Memory B cell (primary cell): Measurements from ENCODE around the gene PFN1.
"Not testable (repeated sequence)": the region's sequence is repeated elsewhere in the genome, so short reads cannot be mapped to it uniquely, and the experiment has no call there.

Source experiments
- ATAC-seq: fragments of 150-1000 bp; cut with Tn5 transposase; 2 replicates; pipeline ENCODE4 v1.10.0; 2021; ENCODE audit warnings: low read depth, mild to moderate bottlenecking, moderate library complexity
- DNase-seq, 2 donors: peaks; one replicate each; pipeline ENCODE4 v3.0.0; 2022; ENCODE audit warnings: low spot score in 2 of 2
- H3K27ac Mint-ChIP-seq: one replicate; pipeline ENCODE4 v1.8.0; 2022; ENCODE audit warnings: mild to moderate bottlenecking, moderate library complexity, mixed read lengths
- H3K27me3 Mint-ChIP-seq: one replicate; pipeline ENCODE4 v1.8.0; 2022; ENCODE audit warnings: mixed read lengths
- H3K36me3 Mint-ChIP-seq: one replicate; pipeline ENCODE4 v1.8.0; 2022; ENCODE audit warnings: mild to moderate bottlenecking, mixed read lengths
- H3K4me1 Mint-ChIP-seq: one replicate; pipeline ENCODE4 v1.8.0; 2022; ENCODE audit warnings: mixed read lengths
- H3K4me3 Mint-ChIP-seq: one replicate; pipeline ENCODE4 v1.8.0; 2022; ENCODE audit warnings: mild to moderate bottlenecking, moderate library complexity, mixed read lengths
- H3K9me3 Mint-ChIP-seq: one replicate; pipeline ENCODE4 v1.8.0; 2022; ENCODE audit warnings: mixed read lengths

Gene PFN1

DNA sequence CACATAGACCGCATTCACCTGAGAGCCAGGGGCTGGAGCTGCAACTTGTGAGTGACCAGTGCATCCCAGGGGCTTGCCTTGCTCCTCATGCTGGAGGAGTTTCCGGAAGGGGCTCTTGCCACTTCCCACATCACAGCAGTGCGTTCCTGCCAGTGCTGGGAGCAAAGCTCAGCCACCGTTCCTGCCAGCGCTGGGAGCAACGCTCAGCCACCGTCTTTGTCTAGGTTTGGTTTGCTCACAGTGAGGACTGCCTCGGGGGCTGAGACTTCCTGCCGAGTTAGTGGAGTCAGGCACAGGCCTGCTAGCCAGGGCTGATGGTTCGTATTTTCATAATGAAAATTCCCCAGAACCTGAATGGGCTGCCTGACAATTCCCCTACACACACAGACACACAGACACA is 40.0 kb downstream of the PFN1 start:
- DNase-seq, result no peak
- H3K4me1 Mint-ChIP-seq, result peaks cover 7% of the 10 kb centered on the region
- ATAC-seq, result no peak
- H3K4me3 Mint-ChIP-seq, result no peak overlapping the region
- H3K27ac Mint-ChIP-seq, result no peak overlapping the region
- no peaks in the 10 kb centered on the region for H3K9me3 Mint-ChIP-seq
- peaks cover 8% of the 10 kb centered on the region for H3K27me3 Mint-ChIP-seq
- H3K36me3 Mint-ChIP-seq, result no peaks in the 10 kb centered on the region

DNA sequence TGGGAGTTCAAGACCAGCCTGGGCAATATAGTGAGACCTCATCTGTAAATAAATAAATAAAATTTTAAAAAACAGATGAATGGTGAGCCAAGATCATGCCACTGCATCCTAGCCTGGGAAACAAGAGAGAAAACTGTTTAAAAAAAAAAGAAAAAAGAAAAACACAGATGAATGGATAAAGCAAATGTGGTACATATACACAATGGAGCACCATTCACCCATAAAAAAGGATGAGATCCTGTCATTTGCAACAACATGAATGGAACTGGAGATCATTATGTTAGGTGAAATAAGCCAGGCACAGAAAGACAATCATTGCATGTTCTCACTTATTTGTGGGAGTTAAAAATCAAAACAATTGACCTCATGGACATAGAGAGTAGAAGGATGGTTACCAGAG is 41.7 kb downstream of the PFN1 start:
- H3K4me1 Mint-ChIP-seq, result peaks cover 19% of the 10 kb centered on the region
- ATAC-seq, H3K9me3 Mint-ChIP-seq, H3K4me3 Mint-ChIP-seq, H3K27ac Mint-ChIP-seq, DNase-seq, H3K36me3 Mint-ChIP-seq, H3K27me3 Mint-ChIP-seq: not testable (repeated sequence)

GRCh38 chr17:4903051-4903818 is 45.1 kb downstream of the PFN1 start, which contains the start of gene CHRNE:
TSS of gene CHRNE (minus strand) at chr17:4903098. CDS start at chr17:4903063, 35 bp downstream.
- peak within 1 kb of the TSS; percentile 59 for H3K27ac Mint-ChIP-seq
- ATAC-seq, result peak; percentile 15
- peaks cover 4% of the 10 kb centered on the region for H3K27me3 Mint-ChIP-seq
- H3K4me3 Mint-ChIP-seq, result peak within 1 kb of the TSS; percentile 61
- DNase-seq, result peak; percentile 67 to 70
- no peaks in the 10 kb centered on the region for H3K36me3 Mint-ChIP-seq
- H3K9me3 Mint-ChIP-seq, result no peaks in the 10 kb centered on the region
- peaks cover 29% of the 10 kb centered on the region for H3K4me1 Mint-ChIP-seq

DNA sequence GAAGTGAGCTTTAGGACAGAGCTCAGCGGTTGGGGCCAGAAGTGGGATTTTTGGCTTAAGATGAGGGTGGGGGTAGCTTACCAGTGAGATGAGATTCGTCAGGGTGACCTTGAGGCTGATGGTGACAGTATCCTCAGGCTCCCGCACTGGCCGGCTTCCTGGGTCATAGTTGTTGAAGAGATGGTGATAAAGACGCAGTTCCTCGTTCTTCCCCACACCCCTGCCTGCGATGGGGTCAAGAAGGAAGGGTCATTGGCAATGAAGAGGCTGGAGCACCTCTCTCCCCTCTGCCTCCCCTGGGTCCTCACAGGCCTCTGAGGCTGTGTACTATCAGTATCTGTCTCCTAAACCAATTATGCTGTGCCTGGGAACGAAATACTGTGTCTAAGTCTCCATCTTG is 45.8 kb downstream of the PFN1 start:
- H3K4me1 Mint-ChIP-seq, result peaks cover 29% of the 10 kb centered on the region

DNA sequence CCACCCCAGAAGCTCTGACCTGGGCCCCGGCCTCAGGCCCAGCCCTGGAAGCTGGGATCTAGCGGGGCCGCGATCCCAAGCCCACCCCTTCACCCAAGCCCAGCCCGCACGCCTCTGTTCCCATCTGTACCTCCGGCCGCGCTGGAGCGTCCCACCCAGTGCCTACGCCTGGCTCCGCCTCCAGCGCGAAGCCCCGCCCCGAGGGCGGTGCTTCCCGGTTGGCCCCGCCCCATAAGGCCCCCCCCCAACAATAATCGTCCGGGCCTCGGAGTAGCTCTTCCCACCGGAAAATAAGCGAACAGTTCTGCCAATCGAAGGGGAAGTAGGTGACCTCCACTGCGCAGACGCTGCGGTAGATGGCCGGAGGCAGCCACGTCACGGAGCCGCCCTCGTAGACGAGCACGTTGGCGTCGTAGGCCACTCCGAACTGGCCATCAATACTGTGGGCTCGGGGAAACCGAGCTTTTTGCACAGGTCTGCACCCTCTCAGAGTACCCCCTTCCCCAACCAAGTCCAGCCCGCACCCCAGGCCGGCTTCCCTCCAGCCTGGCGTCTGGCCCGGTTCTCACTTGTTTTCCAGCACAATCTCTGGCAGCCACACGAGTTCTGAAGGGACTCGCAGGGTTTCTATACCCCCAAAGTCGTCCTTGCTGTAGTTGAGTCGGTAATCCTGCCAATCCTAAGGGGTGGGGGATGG is 46.5 kb downstream of the PFN1 start:
- peak in 1 of 2 donors; percentile 63 for DNase-seq
- Mint-ChIP-seq H3K27ac (peak overlapping the region; percentile 59), H3K4me1 (peaks cover 29% of the 10 kb centered on the region), H3K4me3 (no peak overlapping the region), H3K36me3 (peaks cover 7% of the 10 kb centered on the region), H3K9me3 (no peaks in the 10 kb centered on the region), H3K27me3 (peaks cover 4% of the 10 kb centered on the region)
- no peak for ATAC-seq

More for the DNA sequence above, 45.8 kb downstream of the PFN1 start:
- ATAC-seq (no peak), DNase-seq (no peak)
- Mint-ChIP-seq H3K27ac (peak overlapping the region; percentile 59), H3K4me3 (no peak overlapping the region), H3K9me3 (no peaks in the 10 kb centered on the region), H3K36me3 (peaks cover 2% of the 10 kb centered on the region), H3K27me3 (peaks cover 4% of the 10 kb centered on the region)

DNA sequence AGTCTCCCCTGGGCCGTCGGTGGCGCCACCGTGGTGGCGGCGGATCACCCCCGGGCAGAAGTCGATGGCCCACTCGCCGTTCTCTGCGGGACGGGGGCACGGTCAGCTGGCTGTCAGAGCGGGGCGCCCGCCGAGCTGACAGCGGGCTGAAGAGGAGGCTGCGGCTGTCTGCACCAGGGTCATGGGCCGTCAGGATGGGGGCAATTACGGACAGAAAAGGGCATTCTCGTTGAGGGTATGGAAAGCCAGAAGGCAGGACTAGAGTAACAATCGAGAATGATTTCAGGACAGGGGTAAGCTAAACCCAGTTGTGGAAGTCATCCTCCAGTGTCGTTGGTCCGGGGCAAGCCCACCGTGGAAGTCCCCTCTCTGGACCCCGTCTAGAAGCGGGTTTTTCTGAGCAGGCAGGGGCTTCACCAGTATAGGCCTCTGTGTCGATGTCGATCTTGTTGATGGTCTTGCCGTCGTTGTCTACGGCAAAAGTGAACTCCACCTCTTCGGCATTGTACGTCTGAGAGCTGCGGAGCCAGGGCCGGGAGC is 47.2 kb downstream of the PFN1 start:
- Mint-ChIP-seq H3K4me3 (peak overlapping the region; percentile 86), H3K9me3 (no peaks in the 10 kb centered on the region), H3K27ac (peak overlapping the region; percentile 92), H3K4me1 (peaks cover 29% of the 10 kb centered on the region), H3K36me3 (peaks cover 9% of the 10 kb centered on the region), H3K27me3 (peaks cover 4% of the 10 kb centered on the region)
- ATAC-seq (no peak), DNase-seq (no peak)

DNA sequence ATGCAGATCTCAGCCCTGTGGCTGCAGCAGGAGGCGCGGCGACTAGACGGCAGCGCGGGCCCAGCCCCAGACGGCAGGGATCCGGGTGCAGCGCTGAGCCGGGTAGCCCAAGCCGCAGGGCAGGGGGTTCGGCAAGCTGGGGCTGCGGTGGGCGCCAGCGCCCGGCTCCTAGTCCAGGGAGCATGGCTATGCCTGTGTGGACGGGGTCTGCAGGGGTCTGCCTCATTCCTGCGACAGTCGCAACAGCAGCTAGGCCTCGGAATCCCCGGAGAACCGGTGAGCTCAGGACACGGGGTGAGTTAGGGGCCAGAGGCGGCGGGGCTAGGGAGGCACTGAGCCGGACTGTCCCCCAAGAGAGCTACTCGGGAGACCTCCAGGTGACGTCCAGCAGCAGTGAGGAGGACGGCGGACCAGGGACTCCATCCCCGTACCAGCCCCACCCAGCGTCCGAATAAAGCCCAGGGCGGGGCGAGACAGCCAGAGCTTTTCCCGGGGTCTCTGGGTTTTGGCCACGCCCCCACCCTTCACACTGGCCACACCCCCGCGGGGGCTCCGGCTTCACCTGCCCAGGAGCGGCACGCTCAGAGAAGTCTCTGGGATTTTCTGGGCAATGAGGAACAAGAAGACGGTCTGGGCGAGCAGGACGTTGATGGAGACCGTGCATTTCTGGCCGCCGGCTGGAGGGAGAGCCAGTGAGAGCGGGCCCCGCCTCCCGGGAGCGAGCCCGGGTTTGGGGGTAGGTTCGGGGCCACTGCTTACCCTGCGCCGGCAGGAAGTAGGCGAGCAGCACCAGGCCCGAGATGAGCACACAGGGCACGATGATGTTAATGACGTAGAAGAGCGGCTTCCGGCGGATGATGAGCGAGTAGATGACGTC is 47.9 kb downstream of the PFN1 start:
- Mint-ChIP-seq H3K4me3 (peak overlapping the region; percentile 86), H3K27me3 (peaks cover 1% of the 10 kb centered on the region), H3K4me1 (peaks cover 27% of the 10 kb centered on the region), H3K27ac (peak overlapping the region; percentile 92), H3K9me3 (no peaks in the 10 kb centered on the region), H3K36me3 (peaks cover 14% of the 10 kb centered on the region)
- ATAC-seq (peak; percentile 54), DNase-seq (peak; percentile 76 to 77)

- peak within 1 kb of the TSS; percentile 86 for H3K4me3 Mint-ChIP-seq
- DNase-seq (peak; percentile 89 to 94), ATAC-seq (peak; percentile 73)
- peaks cover 27% of the 10 kb centered on the region for H3K4me1 Mint-ChIP-seq
- no peaks in the 10 kb centered on the region for H3K9me3 Mint-ChIP-seq
- peaks cover 1% of the 10 kb centered on the region for H3K27me3 Mint-ChIP-seq
- peak within 1 kb of the TSS; percentile 92 for H3K27ac Mint-ChIP-seq
- peaks cover 19% of the 10 kb centered on the region for H3K36me3 Mint-ChIP-seq
These were observed 48.7 kb downstream of the PFN1 start, which contains the start of gene C17orf107 for GRCh38 chr17:4899341-4900230. TSS of gene C17orf107 (plus strand) at chr17:4899536. CDS start at chr17:4899763, 227 bp downstream.

- Mint-ChIP-seq H3K4me3 (peak overlapping the region; percentile 86), H3K27ac (peak overlapping the region; percentile 92), H3K36me3 (peaks cover 22% of the 10 kb centered on the region), H3K9me3 (no peaks in the 10 kb centered on the region), H3K27me3 (peaks cover 1% of the 10 kb centered on the region), H3K4me1 (peaks cover 27% of the 10 kb centered on the region)
- no peak for ATAC-seq
- no peak for DNase-seq
These were observed 49.4 kb downstream of the PFN1 start for GRCh38 chr17:4898927-4899326.

DNA sequence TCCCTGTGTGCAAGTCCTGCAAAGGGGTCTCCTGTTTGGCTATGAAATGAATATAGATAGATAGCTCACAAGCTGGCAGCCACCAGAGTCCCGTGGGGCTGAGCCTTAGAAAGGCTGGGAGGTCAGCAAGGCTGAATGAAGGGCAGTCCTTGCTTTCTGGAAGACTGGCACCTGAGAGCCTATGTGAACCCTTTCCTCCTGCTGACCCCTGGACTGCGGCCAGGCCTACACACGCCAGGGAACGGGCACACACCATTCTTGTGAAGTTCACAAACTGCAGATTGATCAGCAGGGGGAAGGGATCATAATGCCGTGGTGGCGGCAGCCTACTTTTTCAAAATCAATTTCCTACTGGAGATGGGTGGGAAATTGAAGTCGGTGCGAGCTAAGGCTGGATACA is 50.0 kb downstream of the PFN1 start:
- DNase-seq, result no peak
- H3K9me3 Mint-ChIP-seq, result no peaks in the 10 kb centered on the region
- peak overlapping the region; percentile 68 for H3K27ac Mint-ChIP-seq
- no peaks in the 10 kb centered on the region for H3K27me3 Mint-ChIP-seq
- no peak for ATAC-seq
- H3K36me3 Mint-ChIP-seq, result peaks cover 22% of the 10 kb centered on the region
- H3K4me1 Mint-ChIP-seq, result peaks cover 23% of the 10 kb centered on the region
- peak overlapping the region; percentile 76 for H3K4me3 Mint-ChIP-seq

DNA sequence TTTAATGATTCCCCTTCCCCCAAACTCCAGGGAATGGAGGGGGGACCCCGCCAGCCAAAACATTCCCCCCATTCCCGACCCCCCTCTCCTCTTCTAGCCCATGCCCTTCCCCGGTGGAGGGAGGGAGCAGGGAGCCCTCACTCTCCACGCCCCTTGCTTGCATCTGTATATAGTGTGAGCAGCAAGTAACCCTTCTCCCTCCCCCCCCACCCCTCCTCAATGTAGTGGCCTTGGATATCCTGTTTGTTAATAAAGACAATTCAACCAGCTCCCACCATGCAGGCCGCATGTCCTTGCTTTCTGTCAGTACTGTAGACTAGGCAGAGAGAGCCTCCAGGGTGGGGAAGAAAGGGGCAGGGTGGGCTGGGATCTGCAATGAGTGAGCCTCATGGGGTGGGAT is 50.5 kb downstream of the PFN1 start:
- H3K4me3 Mint-ChIP-seq, result peak overlapping the region; percentile 76
- peak overlapping the region; percentile 68 for H3K27ac Mint-ChIP-seq
- H3K27me3 Mint-ChIP-seq, result no peaks in the 10 kb centered on the region
- ATAC-seq (no peak), DNase-seq (no peak)
- H3K9me3 Mint-ChIP-seq, result no peaks in the 10 kb centered on the region
- H3K4me1 Mint-ChIP-seq, result peaks cover 17% of the 10 kb centered on the region
- peaks cover 25% of the 10 kb centered on the region for H3K36me3 Mint-ChIP-seq

DNA sequence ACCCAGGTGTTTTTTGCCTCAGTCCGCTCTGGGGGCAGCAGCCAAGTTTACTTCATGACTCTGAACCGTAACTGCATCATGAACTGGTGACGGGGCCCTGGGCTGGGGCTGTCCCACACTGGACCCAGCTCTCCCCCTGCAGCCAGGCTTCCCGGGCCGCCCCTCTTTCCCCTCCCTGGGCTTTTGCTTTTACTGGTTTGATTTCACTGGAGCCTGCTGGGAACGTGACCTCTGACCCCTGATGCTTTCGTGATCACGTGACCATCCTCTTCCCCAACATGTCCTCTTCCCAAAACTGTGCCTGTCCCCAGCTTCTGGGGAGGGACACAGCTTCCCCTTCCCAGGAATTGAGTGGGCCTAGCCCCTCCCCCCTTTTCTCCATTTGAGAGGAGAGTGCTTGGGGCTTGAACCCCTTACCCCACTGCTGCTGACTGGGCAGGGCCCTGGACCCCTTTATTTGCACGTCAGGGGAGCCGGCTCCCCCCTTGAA is 51.1 kb downstream of the PFN1 start:
- Mint-ChIP-seq H3K36me3 (peaks cover 27% of the 10 kb centered on the region), H3K27ac (no peak overlapping the region)

More for the DNA sequence above, 51.1 kb downstream of the PFN1 start:
- peaks cover 12% of the 10 kb centered on the region for H3K4me1 Mint-ChIP-seq
- no peak overlapping the region for H3K4me3 Mint-ChIP-seq
- no peak for ATAC-seq
- H3K9me3 Mint-ChIP-seq, result no peaks in the 10 kb centered on the region
- H3K27me3 Mint-ChIP-seq, result no peaks in the 10 kb centered on the region
- DNase-seq, result no peak
